HG03135 (cell line): Measurements from ENCODE around the gene BNIP5.
"Not testable (repeated sequence)": the region's sequence is repeated elsewhere in the genome, so short reads cannot be mapped to it uniquely, and the experiment has no call there.

Experiments
- ATAC-seq: cut with Tn5 transposase; IDR thresholded peaks from one replicate; pipeline ENCODE4 v1.9.1; 2021; ENCODE audit warnings: mild to moderate bottlenecking, moderate library complexity; ENCODE audit not compliant: unreplicated experiment

The BNIP5 gene

GRCh38 chr6:36345681-36346466 lies 9.2 kb upstream of the BNIP5 start:
- ATAC-seq: no peak

- no peak for ATAC-seq
Measured at GRCh38 chr6:36343109-36343680, 6.5 kb upstream of the BNIP5 start.

GRCh38 chr6:36340618-36341454 lies 4.1 kb upstream of the BNIP5 start:
- ATAC-seq: no peak

GRCh38 chr6:36340306-36340617 lies 3.6 kb upstream of the BNIP5 start:
- no peak for ATAC-seq

GRCh38 chr6:36339146-36339545 lies 2.5 kb upstream of the BNIP5 start:
- ATAC-seq: no peak

- not testable (repeated sequence) for ATAC-seq
Measured at GRCh38 chr6:36338223-36338622, 1.5 kb upstream of the BNIP5 start.

- no peak for ATAC-seq
Measured at GRCh38 chr6:36337814-36338213, 1.1 kb upstream of the BNIP5 start.

- ATAC-seq: no peak
Measured at GRCh38 chr6:36336208-36336710, 429 bp downstream of the BNIP5 start.

GRCh38 chr6:36335465-36336207 lies 1.1 kb downstream of the BNIP5 start:
- no peak for ATAC-seq

- no peak for ATAC-seq
Measured at GRCh38 chr6:36334832-36335459, 1.7 kb downstream of the BNIP5 start.

- ATAC-seq: no peak
Measured at GRCh38 chr6:36333931-36334725, 2.6 kb downstream of the BNIP5 start.

- ATAC-seq: no peak
Measured at GRCh38 chr6:36333171-36333895, 3.4 kb downstream of the BNIP5 start.

- no peak for ATAC-seq
Measured at GRCh38 chr6:36331381-36331780, 5.3 kb downstream of the BNIP5 start.

GRCh38 chr6:36330366-36330765 lies 6.3 kb downstream of the BNIP5 start:
- no peak for ATAC-seq

GRCh38 chr6:36329798-36330291 lies 6.8 kb downstream of the BNIP5 start:
- no peak for ATAC-seq

GRCh38 chr6:36328600-36328999 lies 8.1 kb downstream of the BNIP5 start:
- no peak for ATAC-seq

- ATAC-seq: no peak
Measured at GRCh38 chr6:36327919-36328236, 8.8 kb downstream of the BNIP5 start.

GRCh38 chr6:36327226-36327918 lies 9.3 kb downstream of the BNIP5 start:
- ATAC-seq: no peak
